ENCODE measurements around the gene TRIB2.
A peak's percentile ranks its signal among the peaks of the same experiment; 100 is the strongest.

The TRIB2 gene

GRCh38 chr2:12718711-12719399, 2.1 kb downstream of the TRIB2 start:
- DNase-seq (ENCODE audit: low read depth) = no peak
- TF ChIP-seq MYC (IDR thresholded peaks at IDR 0.05; ENCODE audit: low read depth, low read length) (no peak), CTCF (IDR thresholded peaks at IDR 0.05; ENCODE audit: low read depth, low read length) (no peak), MAX (IDR thresholded peaks at IDR 0.05; ENCODE audit: low read depth, low read length) (no peak), POLR2A (IDR thresholded peaks at IDR 0.05; ENCODE audit: extremely low read depth, insufficient read length) (no peak)
- H3K4me3 ChIP-seq (ENCODE audit: low read depth, low read length) = peak overlapping the region; percentile 9

- no peak for TF ChIP-seq POLR2A (IDR thresholded peaks at IDR 0.05; ENCODE audit: extremely low read depth, insufficient read length)
- no peak for TF ChIP-seq CTCF (IDR thresholded peaks at IDR 0.05; ENCODE audit: low read depth, low read length)
- TF ChIP-seq MYC (IDR thresholded peaks at IDR 0.05; ENCODE audit: low read depth, low read length) = no peak
- TF ChIP-seq MAX (IDR thresholded peaks at IDR 0.05; ENCODE audit: low read depth, low read length) = no peak
- DNase-seq (ENCODE audit: low read depth) = peak; percentile 49
- peak overlapping the region; percentile 35 for H3K4me3 ChIP-seq (ENCODE audit: low read depth, low read length)
Observed at GRCh38 chr2:12719400-12720277, 2.9 kb downstream of the TRIB2 start.

GRCh38 chr2:12720278-12720620, 3.5 kb downstream of the TRIB2 start:
- TF ChIP-seq POLR2A (IDR thresholded peaks at IDR 0.05; ENCODE audit: extremely low read depth, insufficient read length) (no peak), CTCF (IDR thresholded peaks at IDR 0.05; ENCODE audit: low read depth, low read length) (no peak), MYC (IDR thresholded peaks at IDR 0.05; ENCODE audit: low read depth, low read length) (no peak), MAX (IDR thresholded peaks at IDR 0.05; ENCODE audit: low read depth, low read length) (no peak)
- DNase-seq (ENCODE audit: low read depth) = peak; percentile 32
- peak overlapping the region; percentile 35 for H3K4me3 ChIP-seq (ENCODE audit: low read depth, low read length)

GRCh38 chr2:12720754-12721378, 4.1 kb downstream of the TRIB2 start:
- DNase-seq (ENCODE audit: low read depth) = no peak
- peak overlapping the region; percentile 35 for H3K4me3 ChIP-seq (ENCODE audit: low read depth, low read length)

More at GRCh38 chr2:12720754-12721378, 4.1 kb downstream of the TRIB2 start:
- TF ChIP-seq MAX (IDR thresholded peaks at IDR 0.05; ENCODE audit: low read depth, low read length) (no peak), CTCF (IDR thresholded peaks at IDR 0.05; ENCODE audit: low read depth, low read length) (no peak), POLR2A (IDR thresholded peaks at IDR 0.05; ENCODE audit: extremely low read depth, insufficient read length) (no peak), MYC (IDR thresholded peaks at IDR 0.05; ENCODE audit: low read depth, low read length) (no peak)
